HG03439 (cell line): ENCODE measurements around the gene TRIM65.

ENCODE experiments used
- ATAC-seq: cut with Tn5 transposase; IDR thresholded peaks from one replicate; pipeline ENCODE4 v1.9.1; 2021; ENCODE audit warnings: mild to moderate bottlenecking, moderate library complexity; ENCODE audit not compliant: unreplicated experiment

TRIM65 gene, protein sequence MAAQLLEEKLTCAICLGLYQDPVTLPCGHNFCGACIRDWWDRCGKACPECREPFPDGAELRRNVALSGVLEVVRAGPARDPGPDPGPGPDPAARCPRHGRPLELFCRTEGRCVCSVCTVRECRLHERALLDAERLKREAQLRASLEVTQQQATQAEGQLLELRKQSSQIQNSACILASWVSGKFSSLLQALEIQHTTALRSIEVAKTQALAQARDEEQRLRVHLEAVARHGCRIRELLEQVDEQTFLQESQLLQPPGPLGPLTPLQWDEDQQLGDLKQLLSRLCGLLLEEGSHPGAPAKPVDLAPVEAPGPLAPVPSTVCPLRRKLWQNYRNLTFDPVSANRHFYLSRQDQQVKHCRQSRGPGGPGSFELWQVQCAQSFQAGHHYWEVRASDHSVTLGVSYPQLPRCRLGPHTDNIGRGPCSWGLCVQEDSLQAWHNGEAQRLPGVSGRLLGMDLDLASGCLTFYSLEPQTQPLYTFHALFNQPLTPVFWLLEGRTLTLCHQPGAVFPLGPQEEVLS

DNA sequence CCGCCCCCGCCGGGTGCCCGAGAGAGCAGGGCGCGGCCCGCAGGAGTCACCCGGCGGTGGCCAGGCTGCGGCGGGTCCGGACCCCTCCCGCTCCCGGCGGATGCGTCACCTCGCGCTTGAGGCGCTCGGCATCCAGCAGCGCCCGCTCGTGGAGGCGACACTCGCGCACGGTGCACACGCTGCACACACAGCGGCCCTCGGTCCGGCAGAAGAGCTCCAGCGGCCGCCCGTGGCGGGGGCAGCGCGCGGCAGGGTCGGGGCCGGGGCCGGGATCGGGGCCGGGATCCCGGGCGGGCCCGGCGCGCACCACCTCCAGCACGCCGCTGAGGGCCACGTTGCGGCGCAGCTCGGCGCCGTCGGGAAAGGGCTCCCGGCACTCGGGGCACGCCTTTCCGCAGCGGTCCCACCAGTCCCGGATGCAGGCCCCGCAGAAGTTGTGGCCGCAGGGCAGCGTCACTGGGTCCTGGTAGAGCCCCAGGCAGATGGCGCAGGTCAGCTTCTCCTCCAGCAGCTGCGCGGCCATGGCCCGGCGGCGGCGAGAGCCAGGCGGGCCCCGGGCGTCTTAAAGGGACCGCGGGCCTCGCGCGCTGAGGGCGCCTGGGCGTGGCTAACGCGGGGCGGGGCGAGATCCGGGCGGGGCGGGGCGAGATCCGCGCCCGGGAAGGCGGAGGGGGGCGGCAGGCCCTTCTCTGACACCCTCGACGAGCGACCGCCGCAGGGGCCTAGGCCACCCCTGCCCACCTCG lies at the start of gene TRIM65:
Gene TRIM65, minus strand, starts transcription at position 537 of the 745 bp plus-strand sequence. Its CDS starts 14 bp downstream, at position 523.
- ATAC-seq: peak; percentile 55

DNA sequence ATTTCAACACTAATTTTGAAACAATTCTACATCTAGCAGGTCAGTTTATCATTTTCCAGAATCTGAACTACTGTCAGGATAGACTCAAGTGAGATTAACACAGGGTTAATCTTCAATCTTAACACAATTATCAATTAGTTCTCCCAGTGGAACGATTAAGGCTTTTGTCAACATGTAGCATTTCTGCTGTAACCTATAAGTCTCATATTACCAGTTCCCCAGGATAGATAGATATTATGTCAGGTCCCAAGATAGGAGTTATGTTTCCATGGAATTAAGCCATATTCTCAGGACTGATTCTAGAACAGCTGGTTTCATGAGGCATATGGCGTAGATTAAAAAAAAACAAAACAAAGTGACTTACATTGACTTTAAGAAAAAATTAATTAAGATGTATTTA lies 48.5 kb upstream of the TRIM65 start:
- ATAC-seq: no peak

DNA sequence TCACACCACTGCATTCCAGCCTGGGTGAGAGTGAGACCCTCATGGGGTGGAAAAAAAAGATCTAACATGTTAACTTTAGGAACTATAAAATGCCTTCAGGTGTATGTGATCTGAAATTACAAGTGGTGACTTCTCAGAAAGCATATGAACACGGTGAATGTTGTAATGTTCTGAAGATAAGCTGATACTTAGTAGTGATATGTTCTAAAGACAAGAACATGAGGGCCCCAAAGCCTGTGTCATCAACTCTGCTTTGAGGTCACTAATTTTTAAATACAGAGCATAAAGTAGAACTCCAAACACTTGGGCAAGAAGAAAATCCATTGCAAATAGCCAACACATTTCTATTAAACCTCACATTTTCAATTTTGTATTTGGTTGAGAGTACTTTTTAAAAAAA lies 46.7 kb upstream of the TRIM65 start:
- ATAC-seq: no peak

DNA sequence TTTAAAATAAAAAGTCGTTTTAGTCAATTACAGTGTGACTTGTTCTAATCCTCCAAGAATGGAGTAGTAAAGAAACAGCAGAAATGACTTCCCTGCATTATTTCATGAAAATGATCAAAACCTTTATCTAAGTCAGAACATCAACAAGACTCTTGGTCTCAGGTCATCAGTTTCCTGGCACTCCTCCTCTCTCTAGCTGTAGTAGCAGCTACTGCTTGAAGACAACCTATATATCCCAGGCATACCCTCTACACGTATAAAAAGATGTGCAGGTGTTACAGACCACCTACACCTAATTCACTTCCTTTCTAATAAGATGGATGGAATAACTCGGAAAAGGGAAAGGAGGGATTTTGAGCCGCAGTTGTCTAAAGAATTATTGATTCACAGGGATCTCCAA lies 45.7 kb upstream of the TRIM65 start:
- no peak for ATAC-seq

DNA sequence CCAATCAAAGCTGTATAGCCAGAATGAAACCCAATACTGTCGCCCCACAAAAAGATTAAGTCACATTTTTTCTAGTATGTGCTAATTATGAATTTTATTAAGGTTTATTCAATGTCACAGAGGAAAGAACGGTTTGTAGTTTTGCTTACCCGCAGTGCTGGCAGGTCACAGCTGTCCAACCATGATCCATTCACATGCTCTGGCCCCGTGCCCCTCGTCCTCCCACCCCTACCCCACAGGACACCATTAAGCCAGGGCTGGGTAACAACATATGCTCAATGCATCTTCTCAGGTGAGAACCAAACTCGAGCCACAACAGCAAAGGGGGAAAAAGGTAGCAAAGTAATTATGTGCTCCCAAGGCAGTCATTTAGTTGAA lies 44.7 kb upstream of the TRIM65 start:
- no peak for ATAC-seq

DNA sequence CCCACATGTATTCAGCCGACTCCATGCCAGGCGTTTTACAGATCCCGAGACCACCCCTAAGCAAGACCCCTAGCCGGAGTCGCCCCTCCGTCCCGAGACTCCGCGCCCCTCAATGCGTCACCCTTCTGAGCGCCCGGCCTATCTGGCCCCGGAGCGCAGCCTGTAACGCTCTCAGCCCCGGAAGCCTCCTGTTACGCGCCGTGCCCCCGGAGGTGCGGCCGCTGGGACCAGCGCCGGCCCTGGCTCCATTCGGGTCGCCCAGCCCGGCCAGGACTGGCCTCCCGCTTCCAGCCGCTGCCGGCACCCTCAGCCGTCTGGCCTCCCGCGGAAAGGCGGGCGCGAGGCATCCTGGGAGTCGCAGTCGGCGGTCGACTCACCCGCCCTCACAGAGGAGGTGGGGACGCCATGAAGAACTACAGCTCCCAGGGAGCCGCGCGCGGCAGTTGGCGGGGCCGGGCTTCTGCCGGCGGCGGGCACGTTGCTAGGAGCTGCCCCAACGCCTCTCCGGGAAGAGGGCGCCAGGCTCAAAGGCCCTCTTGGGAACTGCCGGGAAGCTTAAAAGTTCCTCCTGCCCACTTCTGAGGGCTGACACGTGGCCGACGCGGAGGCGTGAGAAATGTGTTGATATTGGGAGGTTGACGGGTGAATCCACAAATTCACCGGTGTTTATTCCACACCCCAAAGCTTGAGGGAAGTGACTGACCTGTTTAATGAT lies 44.1 kb upstream of the TRIM65 start, which contains the start of gene FBF1:
Gene FBF1, minus strand, starts transcription at position 316 of the 715 bp plus-strand sequence. CDS start 2,893 bp downstream, outside the sequence.
- ATAC-seq: peak; percentile 87

DNA sequence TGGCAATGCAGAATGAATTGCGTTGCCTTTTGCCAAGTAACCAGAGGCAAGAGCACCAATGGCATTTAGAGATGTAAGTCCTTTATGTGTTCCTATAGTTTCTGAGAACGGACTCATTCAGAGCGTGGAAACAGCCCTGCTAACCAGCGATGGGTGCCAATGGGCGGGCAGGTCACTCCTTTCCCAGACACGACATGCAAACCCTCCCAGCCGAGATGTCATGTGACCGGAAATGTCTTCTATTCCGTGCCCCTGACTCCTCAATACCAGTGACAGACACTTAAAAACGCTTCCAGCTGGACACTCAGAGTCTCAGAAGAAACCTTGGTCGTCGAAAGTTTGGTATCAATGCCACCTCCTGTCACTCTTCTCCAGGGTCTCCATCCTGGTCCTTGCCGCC lies 40.9 kb upstream of the TRIM65 start:
- ATAC-seq: no peak

DNA sequence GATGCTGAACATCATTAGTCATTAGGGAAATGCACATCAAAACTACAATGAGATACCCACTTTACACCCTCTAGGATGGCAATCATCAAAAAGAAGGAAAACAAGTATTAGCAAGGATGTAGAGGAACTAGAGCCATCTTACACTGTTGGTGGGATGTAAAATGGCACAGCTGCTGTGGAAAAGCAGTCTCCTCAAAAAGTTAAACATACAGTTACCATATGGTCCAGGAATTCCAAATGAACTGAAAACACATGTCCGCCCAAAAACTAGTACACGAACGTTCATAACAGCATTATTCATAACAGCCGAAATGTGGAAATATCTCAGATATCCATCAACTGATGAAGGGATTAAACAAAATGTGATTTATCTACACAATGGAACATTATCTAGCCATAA lies 37.1 kb upstream of the TRIM65 start:
- no peak for ATAC-seq

DNA sequence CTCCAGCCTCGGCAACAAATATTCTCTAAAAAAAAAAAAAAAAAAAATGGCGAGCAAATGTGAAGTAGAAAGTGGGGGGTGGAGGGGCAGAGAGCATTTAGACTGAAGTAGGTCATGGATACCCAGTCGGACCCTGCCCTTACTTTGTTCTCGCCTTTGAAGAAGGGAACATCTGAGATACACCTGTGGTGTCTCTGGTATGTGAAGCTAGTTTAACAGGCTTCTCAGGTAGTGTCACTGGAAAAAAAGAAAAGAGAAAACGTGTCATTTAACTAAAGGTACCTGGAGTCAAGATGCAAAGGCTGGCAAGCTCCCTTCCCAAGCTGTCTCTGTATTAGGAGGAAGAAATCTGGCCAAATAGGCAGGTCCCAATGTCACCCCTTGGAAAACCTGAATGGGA lies 36.1 kb upstream of the TRIM65 start:
- ATAC-seq: no peak

DNA sequence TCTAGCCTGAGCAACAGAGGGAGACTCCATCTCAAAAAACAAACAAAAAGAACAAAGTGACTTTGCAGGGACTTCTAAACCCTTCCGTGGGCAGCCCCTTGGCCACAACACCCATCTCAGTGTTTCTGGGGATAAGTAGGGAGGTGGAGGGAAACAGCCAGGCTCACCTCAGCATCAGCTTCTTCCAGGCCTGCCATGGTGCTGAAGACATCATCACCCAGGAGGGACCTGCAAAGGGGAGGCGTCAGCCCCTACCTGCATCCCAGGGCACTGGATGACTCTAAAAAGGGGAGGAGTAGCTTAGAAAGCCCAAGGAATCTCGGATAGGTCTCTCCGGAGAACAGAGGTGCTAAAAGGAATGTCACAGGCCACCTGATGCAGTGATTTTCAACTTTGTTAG lies 34.3 kb upstream of the TRIM65 start:
- no peak for ATAC-seq

DNA sequence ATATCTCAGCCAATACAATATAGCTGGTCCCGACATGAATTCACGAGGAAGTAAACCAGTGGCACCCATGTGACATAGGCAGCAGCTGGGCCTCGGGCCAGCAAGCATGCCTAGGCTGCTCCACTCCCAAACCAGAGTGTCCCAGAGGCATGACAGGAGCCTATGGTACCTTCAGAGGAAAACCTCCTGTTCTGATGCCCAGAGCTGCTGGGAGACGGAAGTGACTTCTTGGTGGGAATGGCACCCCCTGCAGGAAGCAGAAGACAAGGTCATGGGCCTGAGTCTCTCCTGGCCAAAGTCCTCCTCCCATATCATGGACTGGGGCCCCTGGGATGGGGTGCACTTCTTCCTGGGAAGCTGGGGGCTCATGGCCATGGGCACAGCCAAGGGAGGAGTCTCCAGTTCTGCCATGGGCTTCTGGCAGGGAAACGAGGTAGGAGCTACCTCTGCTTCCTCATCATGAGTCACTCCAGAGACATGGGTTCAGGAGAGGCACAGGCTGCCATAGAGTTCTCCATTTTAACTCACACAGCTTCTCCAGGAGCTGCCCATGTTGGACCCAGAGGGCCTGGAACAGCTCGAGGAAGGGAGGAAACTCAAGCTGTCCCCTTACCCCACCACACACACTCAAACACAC lies 30.7 kb upstream of the TRIM65 start:
- no peak for ATAC-seq

DNA sequence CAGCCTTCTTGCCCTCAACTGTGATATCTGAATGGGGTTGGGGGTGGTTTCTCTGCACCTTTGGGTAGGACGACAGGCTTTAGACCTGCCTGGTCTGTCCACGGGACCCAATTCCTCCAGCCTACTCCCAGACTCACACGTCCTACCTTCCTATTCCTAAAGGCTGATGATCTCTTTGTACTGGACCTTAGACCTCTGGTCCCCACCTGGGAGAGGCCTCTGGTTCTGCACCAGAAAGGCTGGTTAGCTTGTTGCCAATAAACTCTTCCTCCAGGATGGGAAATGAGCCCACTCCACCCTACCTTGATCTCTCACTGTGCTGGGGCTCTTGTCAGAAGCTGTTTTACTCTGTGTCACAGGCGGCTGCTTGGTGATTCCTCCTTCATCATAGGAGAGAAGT lies 29.7 kb upstream of the TRIM65 start:
- ATAC-seq: no peak

DNA sequence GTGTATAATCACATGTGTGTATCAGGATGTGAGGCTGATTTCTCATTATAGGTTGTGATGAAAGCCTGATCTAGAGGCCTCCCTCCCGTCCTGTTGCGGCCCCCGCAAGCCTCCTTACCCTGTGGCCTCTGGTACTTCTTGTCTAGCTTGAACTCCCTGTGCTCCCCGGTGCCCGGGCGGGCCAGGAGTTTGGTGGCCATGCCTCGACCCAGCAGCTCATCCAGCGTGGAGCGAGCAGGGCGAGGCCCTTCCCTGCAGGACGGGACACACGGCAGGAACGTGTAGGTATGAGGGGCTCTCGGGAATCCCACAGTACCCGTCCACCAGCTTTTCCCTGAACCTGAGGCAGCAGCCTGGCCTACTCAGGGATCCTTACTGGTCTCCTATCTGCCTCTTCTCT lies 29.2 kb upstream of the TRIM65 start:
- no peak for ATAC-seq

DNA sequence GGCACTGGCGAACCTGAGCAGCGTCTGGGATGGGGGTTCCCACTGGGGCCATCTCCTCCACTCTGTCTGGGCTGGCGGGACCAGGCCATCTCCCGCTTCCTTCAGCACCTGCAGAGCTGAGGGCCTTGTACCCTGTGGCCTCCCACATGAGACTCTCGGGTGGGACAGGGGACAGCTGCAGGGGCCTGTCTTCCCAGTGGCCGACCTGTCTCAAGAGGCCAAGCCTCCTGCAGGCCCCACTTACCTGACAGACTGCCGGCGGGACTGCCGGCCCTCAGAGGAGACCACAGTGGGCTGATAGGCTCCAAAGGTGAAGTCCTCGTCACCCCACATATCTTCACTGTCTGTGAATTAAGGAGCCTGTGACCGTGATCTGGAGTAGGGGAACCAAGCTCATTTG lies 28.4 kb upstream of the TRIM65 start:
- ATAC-seq: no peak

DNA sequence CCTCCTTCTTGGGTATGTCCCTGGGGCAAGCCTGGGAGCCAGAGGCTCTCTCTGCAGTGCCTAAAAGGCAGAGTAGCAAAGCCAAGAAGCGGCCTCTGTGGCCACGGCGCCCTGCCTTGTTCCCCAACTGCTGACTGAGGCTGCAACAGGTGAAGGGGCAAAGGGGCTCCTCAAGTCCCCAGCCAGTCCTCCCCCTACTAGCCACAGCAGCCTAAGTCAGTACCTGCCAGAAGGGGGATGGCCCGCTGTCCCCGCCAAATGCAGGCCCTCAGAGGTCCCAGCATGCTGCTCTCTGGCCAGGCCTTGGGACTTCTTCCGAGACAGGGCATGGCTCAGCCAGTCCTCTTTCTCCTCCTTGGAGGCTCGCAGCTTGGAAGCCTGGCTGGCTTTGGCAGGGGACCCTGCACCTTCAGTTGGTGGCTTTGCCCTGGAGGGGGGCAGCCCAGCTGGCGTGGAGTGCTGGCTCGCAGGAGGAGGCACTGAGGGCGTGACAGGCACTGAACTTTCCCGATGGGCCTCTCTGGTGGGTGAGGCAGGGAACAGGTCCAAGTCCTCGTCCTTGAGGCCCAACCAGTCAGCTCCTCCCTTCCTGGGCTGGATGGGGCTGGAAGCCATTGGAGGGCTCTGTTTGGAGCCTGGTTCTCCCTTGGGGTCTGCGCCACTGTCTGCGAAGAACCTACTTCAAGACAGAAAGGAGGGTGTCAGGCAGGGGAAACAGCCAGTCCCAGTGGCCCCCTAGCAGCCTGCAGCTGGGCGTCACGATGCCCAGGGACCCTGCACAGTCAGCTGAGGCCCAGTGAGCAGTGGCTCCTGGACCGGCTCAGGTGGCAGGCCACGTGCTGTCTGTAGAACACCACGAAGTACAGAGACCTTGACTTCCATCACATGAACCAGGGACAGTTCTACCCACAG lies 26.5 kb upstream of the TRIM65 start:
- no peak for ATAC-seq

DNA sequence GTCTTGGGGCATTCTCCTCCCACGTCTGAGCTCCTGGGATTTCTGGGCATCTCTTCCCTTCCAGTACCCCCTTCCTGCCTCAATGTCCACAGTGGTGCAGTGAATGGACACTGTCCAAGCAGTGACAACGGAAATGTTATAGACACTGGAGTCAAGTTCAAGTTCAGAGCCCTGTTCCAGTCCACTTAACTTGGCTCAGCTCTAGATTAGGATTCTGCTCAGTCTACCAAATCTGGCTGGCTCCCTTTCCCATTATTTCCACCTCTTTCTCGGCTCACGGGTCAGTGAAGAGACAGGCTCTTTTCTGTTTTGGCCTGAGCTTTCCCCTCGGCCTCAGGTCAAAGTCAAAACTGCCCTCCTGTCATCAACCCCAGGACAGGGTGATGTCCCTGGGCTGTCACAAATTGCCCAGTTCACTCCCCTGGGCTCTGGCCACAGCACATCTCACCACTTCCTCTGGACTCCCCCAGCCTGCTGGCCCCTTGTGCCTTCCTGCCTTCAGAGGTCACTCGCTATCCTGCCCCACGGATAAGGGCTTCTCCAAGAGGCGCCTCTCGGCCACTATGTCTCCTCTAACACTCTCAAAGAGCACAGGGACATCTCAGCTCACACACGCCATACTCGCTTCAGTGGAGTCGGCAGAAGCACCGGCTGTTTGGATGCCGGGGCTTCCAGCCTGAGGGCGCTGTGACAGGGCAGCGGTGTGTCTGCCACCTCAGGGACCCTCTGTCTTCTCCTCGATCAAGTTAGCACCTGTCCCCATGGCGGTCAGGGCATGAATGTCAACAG lies 25.6 kb upstream of the TRIM65 start:
- no peak for ATAC-seq

DNA sequence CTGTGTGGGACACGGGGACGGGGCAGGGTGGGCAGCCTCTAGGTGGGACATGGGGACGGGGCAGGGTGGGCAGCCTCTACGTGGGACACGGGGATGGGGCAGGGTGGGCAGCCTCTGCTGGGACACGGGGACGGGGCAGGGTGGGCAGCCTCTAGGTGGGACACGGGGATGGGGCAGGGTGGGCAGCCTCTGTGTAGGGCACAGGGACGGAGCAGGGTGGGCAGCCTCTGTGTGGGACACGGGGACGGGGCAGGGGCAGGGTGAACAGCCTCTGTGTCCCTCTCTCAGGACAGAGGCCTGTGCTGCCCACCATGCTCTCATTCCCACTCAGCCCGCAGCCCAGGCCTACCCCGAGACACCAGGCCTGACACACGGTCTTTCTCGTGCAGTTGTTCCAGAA lies 24.8 kb upstream of the TRIM65 start:
- ATAC-seq: no peak

DNA sequence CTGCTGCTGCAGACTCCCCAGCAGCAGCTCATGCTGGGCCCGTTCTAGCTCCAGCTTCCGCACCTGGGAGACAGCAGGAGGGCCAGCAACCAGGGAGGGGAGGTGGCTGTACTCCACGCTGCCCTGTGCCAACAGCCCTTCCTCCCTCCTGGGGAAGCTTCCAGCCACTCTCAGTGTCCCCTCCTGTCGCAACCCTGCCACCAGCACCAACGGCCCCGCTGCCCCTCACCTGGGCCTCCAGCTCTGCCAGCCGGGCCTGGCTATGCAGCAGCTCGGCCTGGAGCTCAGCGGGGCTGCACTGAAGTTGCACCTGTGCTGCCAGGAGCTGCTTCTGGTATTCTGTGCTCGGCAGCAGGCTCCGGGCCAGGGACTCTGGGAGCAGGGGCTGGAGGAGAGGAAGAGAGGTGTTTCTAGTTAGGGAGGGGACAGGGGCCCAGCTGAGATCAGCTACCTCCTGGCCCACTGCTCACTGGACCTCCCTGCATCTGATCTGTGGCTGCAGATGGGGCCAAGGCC lies 23.4 kb upstream of the TRIM65 start:
- ATAC-seq: no peak

DNA sequence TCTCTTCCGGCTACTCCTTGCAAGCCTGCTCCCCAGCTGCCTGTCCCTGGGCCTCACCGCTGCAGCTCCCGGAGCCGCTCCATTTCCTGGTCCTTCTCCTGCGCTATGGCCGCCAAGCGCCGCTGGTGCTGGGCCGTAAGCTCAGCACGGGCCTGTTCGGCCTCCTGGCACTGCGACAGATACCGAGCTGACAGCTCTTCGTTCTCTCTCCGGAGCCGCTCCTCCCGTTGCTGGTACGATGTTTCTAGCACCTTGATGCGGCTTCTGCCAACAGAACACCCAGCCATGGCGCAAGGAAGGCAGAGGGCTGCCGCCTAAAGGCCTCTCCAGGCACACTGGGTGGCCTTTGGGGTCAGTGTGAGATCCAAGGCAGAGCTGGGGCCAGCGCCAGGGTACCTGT lies 22.9 kb upstream of the TRIM65 start:
- no peak for ATAC-seq
